CD14-positive monocyte (primary cell): ENCODE results near the gene LIPT1. TPM values are rescaled to one million over a fixed set of nuclear protein-coding genes. Genes with fewer than 3 reads are reported as not detected.

Experiments used
- DNase-seq, 3 donors: peaks; one replicate each; pipeline ENCODE4 v3.0.0-alpha.2; 2011 to 2022
- H2AFZ ChIP-seq: 2 replicates; pipeline ENCODE4 v1.6.0; 2012; ENCODE audit warnings: mild to moderate bottlenecking, low read depth, low read length, inconsistent platforms; ENCODE audit not compliant: insufficient read depth, poor library complexity, severe bottlenecking
- H3K27ac ChIP-seq, 2 donors: 1 replicate in 1 of 2; 2 replicates in 1 of 2; pipeline ENCODE4 v1.5.1; 2012 to 2013; ENCODE audit warnings: low read length in 2 of 2, control low read depth in 1 of 2, inconsistent platforms in 1 of 2, low read depth in 1 of 2, mild to moderate bottlenecking in 1 of 2
- H3K27me3 ChIP-seq, 2 donors: one replicate each; pipeline versions ENCODE4 v1.6.0 to v1.6.1; 2011 to 2013; ENCODE audit warnings: low read length in 2 of 2; ENCODE audit not compliant: control insufficient read depth in 2 of 2, insufficient read depth in 2 of 2
- H3K36me3 ChIP-seq, 2 donors: replicated peaks in 1 of 2; 1 replicate in 1 of 2; 2 replicates in 1 of 2; pipeline versions ENCODE4 v1.5.1 to v1.6.1; 2012 to 2013; ENCODE audit warnings: low read length in 2 of 2, control low read depth in 1 of 2, inconsistent platforms in 1 of 2, mild to moderate bottlenecking in 1 of 2; ENCODE audit not compliant: insufficient read depth in 2 of 2, control insufficient read depth in 1 of 2
- H3K4me1 ChIP-seq, 2 donors: 1 replicate in 1 of 2; 2 replicates in 1 of 2; pipeline versions ENCODE4 v1.5.1 to v1.6.1; 2012 to 2013; ENCODE audit warnings: low read length in 2 of 2, control low read depth in 1 of 2, inconsistent platforms in 1 of 2, mild to moderate bottlenecking in 1 of 2, moderate library complexity in 1 of 2; ENCODE audit not compliant: insufficient read depth in 2 of 2, control insufficient read depth in 1 of 2
- H3K4me2 ChIP-seq: replicated peaks from 2 replicates; pipeline ENCODE3; 2012; ENCODE audit warnings: low read length, moderate library complexity, mild to moderate bottlenecking; ENCODE audit not compliant: poor library complexity, severe bottlenecking; ENCODE audit errors: extremely low read depth
- H3K4me3 ChIP-seq, 3 experiments: fragments of 200-600 bp in 1 of 3; sonication (generic) in 1 of 3; replicated peaks in 1 of 3; 1 replicate in 2 of 3; 2 replicates in 1 of 3; pipeline ENCODE4 v1.5.1; 2011 to 2013; ENCODE audit warnings: low read length in 3 of 3, mild to moderate bottlenecking in 3 of 3, control low read depth in 2 of 3, low read depth in 2 of 3, inconsistent platforms in 1 of 3, moderate library complexity in 1 of 3
- H3K79me2 ChIP-seq: 2 replicates; pipeline ENCODE4 v1.6.0; 2012; ENCODE audit warnings: mild to moderate bottlenecking, control low read depth, inconsistent platforms, low read length, moderate library complexity; ENCODE audit not compliant: insufficient read depth
- H3K9ac ChIP-seq: 2 replicates; pipeline ENCODE4 v1.6.0; 2017; ENCODE audit warnings: low read length, mild to moderate bottlenecking; ENCODE audit not compliant: insufficient read depth, poor library complexity, severe bottlenecking
- H3K9me3 ChIP-seq, 2 donors: replicated peaks in 1 of 2; 1 replicate in 1 of 2; 2 replicates in 1 of 2; pipeline versions ENCODE4 v1.5.1 to v1.6.1; 2012 to 2013; ENCODE audit warnings: low read length in 2 of 2, control low read depth in 1 of 2; ENCODE audit not compliant: control insufficient read depth in 1 of 2, insufficient read depth in 1 of 2
- H4K20me1 ChIP-seq: 2 replicates; pipeline ENCODE4 v1.6.0; 2012; ENCODE audit warnings: mild to moderate bottlenecking, low read length, control low read depth, moderate library complexity; ENCODE audit not compliant: insufficient read depth
- H3K27ac Mint-ChIP-seq, 7 donors: one replicate each; pipeline ENCODE4 v1.8.0; 2020; ENCODE audit warnings: mild to moderate bottlenecking in 7 of 7, mixed read lengths in 7 of 7, moderate library complexity in 6 of 7, inconsistent platforms in 2 of 7
- H3K27me3 Mint-ChIP-seq, 3 donors: one replicate each; pipeline ENCODE4 v1.8.0; 2021 to 2022; ENCODE audit warnings: low read depth in 3 of 3, mild to moderate bottlenecking in 3 of 3, mixed read lengths in 3 of 3, moderate library complexity in 3 of 3, inconsistent platforms in 1 of 3
- H3K36me3 Mint-ChIP-seq, 2 donors: one replicate each; pipeline ENCODE4 v1.8.0; 2020; ENCODE audit warnings: mixed read lengths in 2 of 2, inconsistent platforms in 1 of 2, mild to moderate bottlenecking in 1 of 2
- H3K4me1 Mint-ChIP-seq: one replicate; pipeline ENCODE4 v1.8.0; 2020; ENCODE audit warnings: mild to moderate bottlenecking, mixed read lengths
- H3K4me3 Mint-ChIP-seq, 2 donors: one replicate each; pipeline ENCODE4 v1.8.0; 2020; ENCODE audit warnings: mild to moderate bottlenecking in 2 of 2, mixed read lengths in 2 of 2, moderate library complexity in 1 of 2
- H3K9me3 Mint-ChIP-seq, 7 donors: one replicate each; pipeline ENCODE4 v1.8.0; 2020 to 2022; ENCODE audit warnings: mixed read lengths in 7 of 7, mild to moderate bottlenecking in 6 of 7, moderate library complexity in 6 of 7, inconsistent platforms in 2 of 7
- CTCF ChIP-seq: fragments of 200-600 bp; IDR thresholded peaks from one replicate; pipeline ENCODE4 v1.8.0; 2022; ENCODE audit warnings: antibody characterized with exemption, mild to moderate bottlenecking
- WGBS: methylation state at CpG from one replicate; pipeline ENCODE4 v1.1.5; 2013; ENCODE audit warnings: missing lambda C conversion rate; ENCODE audit not compliant: insufficient coverage; 5-methylcytosine and 5-hydroxymethylcytosine counted together
- intact Hi-C, 2 donors: fragments of 100-400 bp; cut with micrococcal nuclease; formaldehyde crosslinking; loops; one replicate each; pipeline versions ENCODE4 v1.15.0 to v1.15.1; 2023
- polyA plus RNA-seq, 3 donors: library from polyadenylated mRNA; depleted of rRNA in 1 of 3; unstranded in 2 of 3; stranded (reverse) in 1 of 3; fragments of 300-500 nt in 2 of 3; fragments of >200 nt in 1 of 3; fragmentation: Illumina TruSeq in 2 of 3; gene quantifications; 1 replicate in 2 of 3; 2 replicates in 1 of 3; pipeline ENCODE4 v1.2.3, GENCODE V29; 2012 to 2021
- small RNA-seq: library from RNA; depleted of rRNA; stranded (forward); fragments of <200 nt; gene quantifications from one replicate; pipeline ENCODE3, GENCODE V24; 2012; ENCODE audit warnings: low read depth; ENCODE audit not compliant: insufficient read length

The LIPT1 gene
- polyA plus RNA-seq, 3 donors = 6.1 to 8.2 (median 7.5) TPM

- Histone ChIP-seq H3K36me3 (peaks cover 10 to 15% of the 10 kb centered on the region in 2 donors), H3K79me2 (no peaks in the 10 kb centered on the region), H3K9me3 (peaks cover 9 to 14% of the 10 kb centered on the region in 2 donors), H3K27ac (no peak overlapping the region), H4K20me1 (no peaks in the 10 kb centered on the region), H3K27me3 (no peaks in the 10 kb centered on the region), H2AFZ (no peak overlapping the region), H3K4me1 (no peaks in the 10 kb centered on the region), H3K4me3 (no peak overlapping the region), H3K4me2 (no peak overlapping the region), H3K9ac (no peak overlapping the region)
- 84% methylated on average over 3 of the region's 4 CpGs for WGBS
- TF ChIP-seq CTCF = peak; percentile 16
- H3K27me3 Mint-ChIP-seq = peaks cover 0 to 1% (median 0%) of the 10 kb centered on the region in 3 donors
- H3K9me3 Mint-ChIP-seq = peaks cover 4 to 24% (median 20%) of the 10 kb centered on the region in 7 donors
- H3K4me3 Mint-ChIP-seq = no peak overlapping the region
- H3K27ac Mint-ChIP-seq = peak overlapping the region in 2 of 7 donors; percentile 26 to 61
- DNase-seq = no peak
- intact Hi-C loops = no loop called here
- H3K4me1 Mint-ChIP-seq = peaks cover 9% of the 10 kb centered on the region
- H3K36me3 Mint-ChIP-seq = peaks cover 11 to 17% of the 10 kb centered on the region in 2 donors
Measured at GRCh38 chr2:99201959-99202678, 47.4 kb downstream of the LIPT1 start.

GRCh38 chr2:99205491-99205890 is 50.7 kb downstream of the LIPT1 start:
- H3K79me2 ChIP-seq = no peaks in the 10 kb centered on the region
- no peak overlapping the region for H2AFZ ChIP-seq
- H3K4me3 ChIP-seq = no peak overlapping the region
- no peak for TF ChIP-seq CTCF
- H3K36me3 ChIP-seq = no peaks in the 10 kb centered on the region
- H3K4me2 ChIP-seq = no peak overlapping the region
- no peak overlapping the region for H3K27ac ChIP-seq
- H4K20me1 ChIP-seq = no peaks in the 10 kb centered on the region
- intact Hi-C loops = no loop called here
- H3K27me3 ChIP-seq = no peaks in the 10 kb centered on the region
- Mint-ChIP-seq H3K4me3 (no peak overlapping the region), H3K9me3 (peaks cover 7 to 29% (median 22%) of the 10 kb centered on the region in 7 donors), H3K27me3 (peaks cover 0 to 2% (median 1%) of the 10 kb centered on the region in 3 donors), H3K27ac (no peak overlapping the region), H3K36me3 (peaks cover 4 to 20% of the 10 kb centered on the region in 2 donors), H3K4me1 (no peaks in the 10 kb centered on the region)
- no peaks in the 10 kb centered on the region for H3K4me1 ChIP-seq
- DNase-seq = no peak
- H3K9ac ChIP-seq = no peak overlapping the region
- WGBS = 95% methylated on average over 4 of the region's 5 CpGs
- peaks cover 9 to 14% of the 10 kb centered on the region in 2 donors for H3K9me3 ChIP-seq

Small RNA genes lying within 50 kb of the gene (small RNA-seq; reads per million reads assigned to genes)
- gene AC092587.1 = not detected

Other genes starting within 250 kb of the LIPT1 start
- under 1 TPM; 0.12 to 0.35 (median 0.28) TPM for gene CRACDL, start 218.7 kb upstream of the LIPT1 start, polyA plus RNA-seq
- gene C2orf15, start 13.3 kb upstream of the LIPT1 start, polyA plus RNA-seq = under 1 TPM; 0.09 to 0.29 (median 0.11) TPM
- gene TSGA10, start within 50 bp of the LIPT1 start, polyA plus RNA-seq = 1 to 10 TPM in 1 of 3 donors, under 1 TPM in 2; 0.32 to 2.2 (median 0.79) TPM
- 10 to 100 TPM; 24.9 to 33.8 (median 25.4) TPM for gene MITD1, start 26.1 kb downstream of the LIPT1 start, polyA plus RNA-seq
- gene MRPL30, start 26.2 kb downstream of the LIPT1 start, polyA plus RNA-seq = 10 to 100 TPM in 1 of 3 donors, 1 to 10 TPM in 2; 6.3 to 14.2 (median 9.7) TPM
- not detected for gene LYG2, start 100.7 kb downstream of the LIPT1 start, polyA plus RNA-seq
- 1 to 10 TPM in 1 of 3 donors, under 1 TPM in 1, not detected in 1; 0.29 to 5.6 TPM for gene LYG1, start 146.2 kb downstream of the LIPT1 start, polyA plus RNA-seq
- gene TXNDC9, start 181.4 kb downstream of the LIPT1 start, polyA plus RNA-seq = 10 to 100 TPM in 2 of 3 donors, 1 to 10 TPM in 1; 8.8 to 45.6 (median 40.3) TPM
- gene EIF5B, start 182.4 kb downstream of the LIPT1 start, polyA plus RNA-seq = 1 to 10 TPM in 2 of 3 donors, under 1 TPM in 1; 0.58 to 3.2 (median 1.5) TPM